GM13976 (cell line): Measurements from ENCODE around the gene LMAN2L.

Source experiments
- DNase-seq: peaks from one replicate; pipeline ENCODE4 v3.0.0; 2012; ENCODE audit warnings: low spot score
- in situ Hi-C: fragments of 300-500 bp; cut with MboI; formaldehyde crosslinking; loops from one replicate; pipeline ENCODE4 v1.12.0; 2022; ENCODE audit warnings: low sequenced_read_pairs, mixed read lengths, inconsistent platforms; ENCODE audit not compliant: unreplicated experiment
- TF ChIP-seq, protein P1 (sequence below): IDR thresholded peaks from 2 replicates; pipeline ENCODE4 v1.5.1; 2012; ENCODE audit warnings: borderline replicate concordance, mild to moderate bottlenecking; ENCODE audit not compliant: insufficient read depth; ENCODE audit errors: extremely low read depth, missing control alignments, control extremely low read depth

LMAN2L gene

GRCh38 chr2:96753661-96754282 is 13.9 kb upstream of the LMAN2L start:
- TF ChIP-seq, protein P1, sequence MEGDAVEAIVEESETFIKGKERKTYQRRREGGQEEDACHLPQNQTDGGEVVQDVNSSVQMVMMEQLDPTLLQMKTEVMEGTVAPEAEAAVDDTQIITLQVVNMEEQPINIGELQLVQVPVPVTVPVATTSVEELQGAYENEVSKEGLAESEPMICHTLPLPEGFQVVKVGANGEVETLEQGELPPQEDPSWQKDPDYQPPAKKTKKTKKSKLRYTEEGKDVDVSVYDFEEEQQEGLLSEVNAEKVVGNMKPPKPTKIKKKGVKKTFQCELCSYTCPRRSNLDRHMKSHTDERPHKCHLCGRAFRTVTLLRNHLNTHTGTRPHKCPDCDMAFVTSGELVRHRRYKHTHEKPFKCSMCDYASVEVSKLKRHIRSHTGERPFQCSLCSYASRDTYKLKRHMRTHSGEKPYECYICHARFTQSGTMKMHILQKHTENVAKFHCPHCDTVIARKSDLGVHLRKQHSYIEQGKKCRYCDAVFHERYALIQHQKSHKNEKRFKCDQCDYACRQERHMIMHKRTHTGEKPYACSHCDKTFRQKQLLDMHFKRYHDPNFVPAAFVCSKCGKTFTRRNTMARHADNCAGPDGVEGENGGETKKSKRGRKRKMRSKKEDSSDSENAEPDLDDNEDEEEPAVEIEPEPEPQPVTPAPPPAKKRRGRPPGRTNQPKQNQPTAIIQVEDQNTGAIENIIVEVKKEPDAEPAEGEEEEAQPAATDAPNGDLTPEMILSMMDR, result no peak
- no peak for DNase-seq
- in situ Hi-C loops, result no loop called here

DNA sequence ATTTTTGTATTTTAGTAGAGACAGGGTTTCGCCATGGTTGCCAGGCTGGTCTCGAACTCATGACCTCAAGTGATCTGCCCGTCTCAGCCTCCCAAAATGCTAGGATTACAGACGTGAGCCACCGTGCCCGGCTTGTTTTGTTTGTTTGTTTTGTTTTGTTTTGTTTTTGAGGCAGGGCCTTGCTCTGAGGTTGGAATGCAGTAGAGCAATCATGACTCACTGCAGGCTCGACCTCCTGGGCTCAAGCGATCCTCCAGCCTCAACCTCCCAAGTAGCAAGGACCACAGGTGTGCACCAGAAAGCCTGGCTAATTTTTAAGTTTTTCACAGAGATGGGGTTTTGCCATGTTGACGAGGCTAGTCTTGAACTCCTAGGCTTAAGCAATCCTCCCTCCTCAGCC is 11.9 kb upstream of the LMAN2L start:
- TF ChIP-seq, protein P1, result no peak
- in situ Hi-C loops, result no loop called here
- no peak for DNase-seq

GRCh38 chr2:96747061-96747617 is 7.3 kb upstream of the LMAN2L start:
- in situ Hi-C loops, result no loop called here
- DNase-seq, result no peak
- TF ChIP-seq, protein P1, result no peak

DNA sequence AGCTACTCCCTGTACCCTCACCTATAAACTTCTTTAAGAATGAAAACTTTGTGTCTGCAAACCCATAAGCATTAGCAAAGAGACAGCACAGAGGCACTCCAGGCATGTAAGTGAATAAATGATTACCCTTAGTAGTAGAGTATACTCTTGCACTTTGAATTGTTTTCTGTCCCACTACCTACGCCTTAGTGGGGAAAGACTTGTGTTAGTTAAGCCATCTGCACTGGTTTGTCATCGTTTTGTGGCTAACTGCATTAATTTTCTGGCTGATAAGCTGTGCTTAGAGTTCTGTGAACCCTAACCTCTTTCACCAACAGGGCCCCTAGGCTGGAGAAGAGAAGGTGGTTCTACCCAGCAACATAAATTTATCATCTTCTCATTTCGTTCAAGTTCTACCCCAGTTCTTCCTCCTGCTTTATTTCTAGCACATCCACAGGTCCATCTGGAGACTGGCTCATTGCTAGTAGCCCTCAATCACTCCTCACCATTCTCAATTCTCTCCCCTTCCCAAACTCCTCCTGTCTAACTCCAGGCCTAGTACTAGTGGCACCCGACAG is 710 bp downstream of the LMAN2L start:
- in situ Hi-C loops, result no loop called here
- no peak for DNase-seq
- TF ChIP-seq, protein P1, result no peak

GRCh38 chr2:96737831-96738230 is 2.0 kb downstream of the LMAN2L start:
- TF ChIP-seq, protein P1, result no peak

GRCh38 chr2:96737251-96737650 is 2.6 kb downstream of the LMAN2L start:
- in situ Hi-C loops, result no loop called here
- DNase-seq, result no peak
- TF ChIP-seq, protein P1, result no peak

More at GRCh38 chr2:96737831-96738230, 2.0 kb downstream of the LMAN2L start:
- in situ Hi-C loops, result no loop called here
- no peak for DNase-seq
